Measurements from ENCODE around the gene FBLIM1.

FBLIM1 gene

GRCh38 chr1:15748690-15749398 lies 9.8 kb upstream of the FBLIM1 start:
- no peak for DNase-seq

- no peak for DNase-seq
These were observed 8.9 kb upstream of the FBLIM1 start for GRCh38 chr1:15749399-15750291.

GRCh38 chr1:15750924-15751323 lies 7.7 kb upstream of the FBLIM1 start:
- DNase-seq = no peak

- DNase-seq = no peak
These were observed 6.9 kb upstream of the FBLIM1 start for GRCh38 chr1:15751717-15752116.

- no peak for DNase-seq
These were observed 4.8 kb upstream of the FBLIM1 start for GRCh38 chr1:15753776-15754175.

GRCh38 chr1:15755021-15755645 lies 3.5 kb upstream of the FBLIM1 start:
- DNase-seq = no peak

GRCh38 chr1:15755646-15756040 lies 3.0 kb upstream of the FBLIM1 start:
- no peak for DNase-seq

- DNase-seq = no peak
These were observed 2.2 kb upstream of the FBLIM1 start for GRCh38 chr1:15756143-15757015.

GRCh38 chr1:15757016-15757543 lies 1.5 kb upstream of the FBLIM1 start:
- DNase-seq = no peak

GRCh38 chr1:15757575-15758342 lies 836 bp upstream of the FBLIM1 start:
- DNase-seq = no peak

GRCh38 chr1:15758953-15759661 lies 512 bp downstream of the FBLIM1 start:
- DNase-seq = no peak

GRCh38 chr1:15760520-15761211 lies 2.1 kb downstream of the FBLIM1 start:
- DNase-seq = no peak

- no peak for DNase-seq
These were observed 3.0 kb downstream of the FBLIM1 start for GRCh38 chr1:15761366-15762128.

- DNase-seq = no peak
These were observed 4.0 kb downstream of the FBLIM1 start for GRCh38 chr1:15762546-15762945.

- DNase-seq = no peak
These were observed 5.7 kb downstream of the FBLIM1 start for GRCh38 chr1:15764269-15764764.

- DNase-seq = no peak
These were observed 6.3 kb downstream of the FBLIM1 start for GRCh38 chr1:15764890-15765289.

- DNase-seq = no peak
These were observed 7.0 kb downstream of the FBLIM1 start for GRCh38 chr1:15765495-15766194.

GRCh38 chr1:15767941-15768340 lies 9.3 kb downstream of the FBLIM1 start:
- no peak for DNase-seq

- no peak for DNase-seq
These were observed 9.8 kb downstream of the FBLIM1 start for GRCh38 chr1:15768388-15768787.
